Mononuclear cell (primary cell): ENCODE results near the gene UBE2E2. TPM values are rescaled to one million over a fixed set of nuclear protein-coding genes. Genes with fewer than 3 reads are reported as not detected.
A peak's percentile ranks its signal among the peaks of the same experiment; 100 is the strongest.
"Not testable (repeated sequence)": the region's sequence is repeated elsewhere in the genome, so short reads cannot be mapped to it uniquely, and the experiment has no call there.

Experiments used
- H3K27me3 ChIP-seq: 2 replicates; pipeline ENCODE4 v1.6.0; 2011; ENCODE audit warnings: low read length, control low read depth; ENCODE audit not compliant: insufficient read depth
- H3K4me1 ChIP-seq: 2 replicates; pipeline ENCODE4 v1.5.1; 2011; ENCODE audit warnings: mild to moderate bottlenecking, low read length, control low read depth; ENCODE audit not compliant: insufficient read depth
- H3K4me3 ChIP-seq: 2 replicates; pipeline ENCODE4 v1.5.1; 2011; ENCODE audit warnings: mild to moderate bottlenecking, low read length, moderate library complexity
- H3K9me3 ChIP-seq: 2 replicates; pipeline ENCODE4 v1.5.1; 2011; ENCODE audit warnings: low read depth, mild to moderate bottlenecking, control low read depth, low read length
- total RNA-seq: library from RNA; depleted of rRNA; stranded (reverse); fragments of >200 nt; gene quantifications from one replicate; pipeline ENCODE4 v1.2.3, GENCODE V29; 2012

UBE2E2 gene
- total RNA-seq, 1 donor: 53.9 TPM

- Histone ChIP-seq H3K4me3 (no peak overlapping the region), H3K9me3 (no peaks in the 10 kb centered on the region), H3K27me3 (no peaks in the 10 kb centered on the region), H3K4me1 (no peaks in the 10 kb centered on the region)
These were observed 27.6 kb upstream of the UBE2E2 start for GRCh38 chr3:23175341-23176083.

- not testable (repeated sequence) for H3K4me3 ChIP-seq, H3K9me3 ChIP-seq, H3K27me3 ChIP-seq, H3K4me1 ChIP-seq
These were observed 26.3 kb upstream of the UBE2E2 start for GRCh38 chr3:23176839-23177238.

- Histone ChIP-seq H3K27me3 (no peaks in the 10 kb centered on the region), H3K4me3 (no peak overlapping the region), H3K9me3 (no peaks in the 10 kb centered on the region), H3K4me1 (no peaks in the 10 kb centered on the region)
These were observed 20.1 kb upstream of the UBE2E2 start for GRCh38 chr3:23182996-23183513.

- Histone ChIP-seq H3K27me3 (no peaks in the 10 kb centered on the region), H3K4me1 (peaks cover under 1% of the 10 kb centered on the region), H3K4me3 (no peak overlapping the region), H3K9me3 (no peaks in the 10 kb centered on the region)
These were observed 19.4 kb upstream of the UBE2E2 start for GRCh38 chr3:23183731-23184130.

GRCh38 chr3:23185861-23186260 is 17.3 kb upstream of the UBE2E2 start:
- Histone ChIP-seq H3K9me3 (no peaks in the 10 kb centered on the region), H3K4me1 (peaks cover 9% of the 10 kb centered on the region), H3K27me3 (no peaks in the 10 kb centered on the region), H3K4me3 (no peak overlapping the region)

GRCh38 chr3:23189187-23189586 is 13.9 kb upstream of the UBE2E2 start:
- no peaks in the 10 kb centered on the region for H3K9me3 ChIP-seq
- H3K4me1 ChIP-seq: peaks cover 9% of the 10 kb centered on the region
- H3K4me3 ChIP-seq: no peak overlapping the region
- no peaks in the 10 kb centered on the region for H3K27me3 ChIP-seq

GRCh38 chr3:23192816-23193215 is 10.3 kb upstream of the UBE2E2 start:
- Histone ChIP-seq H3K4me1 (peaks cover 9% of the 10 kb centered on the region), H3K9me3 (no peaks in the 10 kb centered on the region), H3K4me3 (no peak overlapping the region), H3K27me3 (no peaks in the 10 kb centered on the region)

GRCh38 chr3:23193831-23194230 is 9.3 kb upstream of the UBE2E2 start:
- H3K4me3 ChIP-seq: no peak overlapping the region
- H3K4me1 ChIP-seq: peaks cover 7% of the 10 kb centered on the region
- no peaks in the 10 kb centered on the region for H3K27me3 ChIP-seq
- H3K9me3 ChIP-seq: no peaks in the 10 kb centered on the region

- Histone ChIP-seq H3K9me3 (no peaks in the 10 kb centered on the region), H3K4me3 (no peak overlapping the region), H3K4me1 (peaks cover 4% of the 10 kb centered on the region), H3K27me3 (no peaks in the 10 kb centered on the region)
These were observed 4.3 kb upstream of the UBE2E2 start for GRCh38 chr3:23198801-23199200.

GRCh38 chr3:23199649-23200048 is 3.5 kb upstream of the UBE2E2 start:
- Histone ChIP-seq H3K4me1 (peaks cover 10% of the 10 kb centered on the region), H3K27me3 (peaks cover 5% of the 10 kb centered on the region), H3K4me3 (no peak overlapping the region), H3K9me3 (no peaks in the 10 kb centered on the region)

GRCh38 chr3:23201154-23201838 is 1.8 kb upstream of the UBE2E2 start:
- peaks cover 5% of the 10 kb centered on the region for H3K27me3 ChIP-seq
- no peak overlapping the region for H3K4me3 ChIP-seq
- no peaks in the 10 kb centered on the region for H3K9me3 ChIP-seq
- peaks cover 10% of the 10 kb centered on the region for H3K4me1 ChIP-seq

- Histone ChIP-seq H3K27me3 (peaks cover 5% of the 10 kb centered on the region), H3K4me3 (peak overlapping the region; percentile 66), H3K4me1 (peaks cover 10% of the 10 kb centered on the region), H3K9me3 (no peaks in the 10 kb centered on the region)
These were observed 765 bp upstream of the UBE2E2 start for GRCh38 chr3:23202203-23202920.

GRCh38 chr3:23203708-23204330 is 692 bp downstream of the UBE2E2 start:
- peaks cover 10% of the 10 kb centered on the region for H3K4me1 ChIP-seq
- peak overlapping the region; percentile 66 for H3K4me3 ChIP-seq
- H3K27me3 ChIP-seq: peaks cover 5% of the 10 kb centered on the region
- H3K9me3 ChIP-seq: no peaks in the 10 kb centered on the region

- H3K4me3 ChIP-seq: no peak overlapping the region
These were observed 3.2 kb downstream of the UBE2E2 start for GRCh38 chr3:23206366-23206765.

GRCh38 chr3:23209103-23209502 is 6.0 kb downstream of the UBE2E2 start:
- Histone ChIP-seq H3K4me1 (peaks cover 12% of the 10 kb centered on the region), H3K4me3 (no peak overlapping the region), H3K9me3 (no peaks in the 10 kb centered on the region), H3K27me3 (peaks cover 4% of the 10 kb centered on the region)

More at GRCh38 chr3:23206366-23206765, 3.2 kb downstream of the UBE2E2 start:
- Histone ChIP-seq H3K27me3 (peaks cover 5% of the 10 kb centered on the region), H3K9me3 (no peaks in the 10 kb centered on the region), H3K4me1 (peaks cover 16% of the 10 kb centered on the region)
